Ramos (cell line): ENCODE measurements around the gene OR13J1.
"Not testable (repeated sequence)": the region's sequence is repeated elsewhere in the genome, so short reads cannot be mapped to it uniquely, and the experiment has no call there.

ENCODE experiments used
- in situ Hi-C: fragments of 300-500 bp; cut with MboI; formaldehyde crosslinking; loops from one replicate; pipeline ENCODE4 v1.14.3; 2022; ENCODE audit warnings: low sequenced_read_pairs; ENCODE audit not compliant: unreplicated experiment

The OR13J1 gene, protein sequence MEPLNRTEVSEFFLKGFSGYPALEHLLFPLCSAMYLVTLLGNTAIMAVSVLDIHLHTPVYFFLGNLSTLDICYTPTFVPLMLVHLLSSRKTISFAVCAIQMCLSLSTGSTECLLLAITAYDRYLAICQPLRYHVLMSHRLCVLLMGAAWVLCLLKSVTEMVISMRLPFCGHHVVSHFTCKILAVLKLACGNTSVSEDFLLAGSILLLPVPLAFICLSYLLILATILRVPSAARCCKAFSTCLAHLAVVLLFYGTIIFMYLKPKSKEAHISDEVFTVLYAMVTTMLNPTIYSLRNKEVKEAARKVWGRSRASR

DNA sequence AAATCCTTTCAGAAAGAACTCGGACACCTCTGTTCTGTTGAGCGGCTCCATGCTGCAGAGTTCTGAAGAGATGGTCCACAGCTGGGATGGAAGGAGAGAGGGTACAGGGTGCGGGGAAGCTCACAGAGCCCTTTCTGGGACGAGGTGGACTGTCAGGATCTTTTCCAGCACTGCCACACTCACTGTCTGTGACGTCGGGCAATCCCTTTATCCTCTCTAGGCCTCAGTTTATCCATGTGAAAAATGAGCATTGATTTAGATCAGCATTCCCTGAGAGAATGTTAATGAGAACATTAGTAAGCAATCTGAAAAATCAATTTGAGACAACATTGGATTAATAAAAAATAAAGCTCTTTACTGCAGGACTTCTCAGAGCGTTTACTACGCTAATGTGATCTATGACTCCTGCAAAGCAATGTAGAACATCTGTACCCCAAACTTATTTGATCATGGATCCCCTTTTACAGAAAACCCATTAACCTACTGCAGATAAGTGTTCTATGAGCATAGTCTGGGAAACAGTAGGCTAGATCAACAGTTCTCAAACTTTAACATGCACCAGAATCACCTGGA, at the start of gene OR13J1:
TSS of gene OR13J1 (minus strand) at position 51 of the 573 bp plus-strand sequence. CDS start at position 51, 0 bp downstream.
- in situ Hi-C loops: no loop called here

DNA sequence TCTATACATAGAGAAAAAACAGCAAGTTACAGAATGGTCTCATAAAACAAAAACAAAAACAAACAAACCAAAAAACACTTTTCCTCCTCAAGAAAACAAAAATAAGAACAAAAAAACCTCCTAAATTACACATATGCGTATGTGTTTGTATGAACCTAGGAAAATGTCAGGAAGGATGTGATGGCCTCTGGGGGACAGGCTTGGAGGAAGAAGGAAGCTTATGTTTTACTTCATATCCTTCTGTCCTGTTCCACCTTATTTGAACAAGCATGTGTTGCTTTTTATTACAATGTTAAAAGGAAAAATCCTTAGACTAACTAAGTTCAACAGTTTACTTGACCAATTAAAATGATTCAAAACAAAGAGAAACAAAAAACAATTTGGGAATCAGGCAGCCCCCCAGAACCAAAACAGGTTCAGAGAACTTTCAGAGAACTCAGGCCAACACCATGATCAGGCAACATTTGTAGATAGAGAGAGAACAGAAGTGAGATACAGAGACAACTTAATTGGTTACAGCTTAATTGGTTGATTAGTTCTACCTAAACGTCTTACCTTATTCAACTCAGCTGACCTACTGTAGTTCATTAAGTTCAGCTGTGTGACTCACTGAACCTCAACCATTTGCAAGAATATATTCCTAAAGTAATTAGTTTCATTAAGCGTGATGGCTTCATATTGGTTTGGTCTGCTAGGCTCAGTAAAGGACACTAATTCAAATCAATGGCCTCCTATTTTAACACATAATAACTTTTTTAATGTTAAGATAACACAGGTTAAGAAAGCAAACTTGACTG, 49.2 kb upstream of the OR13J1 start:
- in situ Hi-C loops: no loop called here

DNA sequence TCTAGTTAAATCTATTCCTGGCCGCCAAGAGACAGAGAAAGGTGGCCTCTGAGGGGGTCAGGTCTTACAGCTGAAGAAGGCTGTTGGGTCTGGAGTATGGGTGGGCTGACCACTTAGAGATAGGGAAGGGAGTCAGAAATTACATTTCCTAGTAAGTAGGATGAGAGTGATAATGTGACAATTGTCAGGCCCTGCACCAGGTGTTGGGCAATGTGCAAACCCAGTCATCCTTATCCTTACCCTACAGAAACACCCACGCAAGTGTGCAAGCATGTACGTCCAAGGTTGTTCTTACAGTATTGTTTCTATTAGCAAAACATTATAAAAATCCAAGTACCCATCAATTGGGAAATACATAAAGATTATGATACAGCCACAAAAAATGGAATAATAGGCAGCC, 48.6 kb upstream of the OR13J1 start:
- in situ Hi-C loops: no loop called here

DNA sequence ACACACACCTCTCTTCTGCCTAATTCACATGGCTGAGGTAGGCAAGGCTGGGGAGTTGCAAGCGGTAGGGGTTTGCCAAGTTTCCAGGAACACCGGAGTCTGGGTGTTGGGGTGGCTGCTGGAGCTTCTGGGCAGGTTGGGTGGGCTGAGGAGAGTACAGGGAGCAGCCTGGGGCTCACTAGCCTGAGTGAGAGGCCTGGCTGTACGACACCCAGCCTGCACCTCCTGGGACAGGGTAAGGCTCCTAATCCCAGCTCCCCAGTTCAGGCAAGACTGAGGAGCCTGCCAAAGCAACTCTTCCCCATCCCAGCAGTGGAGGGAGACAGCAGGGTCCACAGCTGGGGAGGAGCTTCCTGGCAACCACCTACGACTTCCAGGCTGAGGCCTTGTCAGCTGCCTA, 47.1 kb upstream of the OR13J1 start:
- in situ Hi-C loops: no loop called here

DNA sequence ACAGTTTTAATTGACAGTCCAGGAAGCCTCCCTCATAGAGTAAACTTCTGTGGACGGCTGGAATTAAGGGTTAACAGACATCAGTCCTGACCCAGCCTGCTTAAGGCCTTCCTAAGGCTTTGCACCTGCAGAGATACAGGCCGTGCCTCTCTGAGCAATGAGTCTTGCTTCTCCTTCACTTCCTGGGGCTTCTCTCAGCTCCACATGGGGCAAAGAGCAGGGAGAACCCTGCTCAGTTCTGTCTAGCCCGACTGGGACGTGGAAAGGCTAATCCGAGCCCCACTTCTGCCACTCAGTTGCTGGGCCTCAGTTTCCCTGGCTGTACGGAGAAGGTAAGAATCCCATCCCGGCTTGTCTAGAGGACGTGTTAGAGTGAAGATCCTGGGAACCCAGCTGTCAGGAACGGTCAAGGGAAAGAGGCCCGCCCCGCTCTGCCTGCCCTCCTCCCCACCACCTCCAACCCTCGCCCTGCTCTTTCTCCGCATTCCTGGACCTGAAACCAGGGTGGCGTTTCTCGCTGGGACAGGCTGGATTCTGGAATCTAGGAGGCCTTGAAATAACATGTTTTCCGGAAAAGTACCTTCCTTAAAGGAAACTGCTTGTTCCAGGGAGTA, 45.6 kb upstream of the OR13J1 start:
- in situ Hi-C loops: no loop called here

DNA sequence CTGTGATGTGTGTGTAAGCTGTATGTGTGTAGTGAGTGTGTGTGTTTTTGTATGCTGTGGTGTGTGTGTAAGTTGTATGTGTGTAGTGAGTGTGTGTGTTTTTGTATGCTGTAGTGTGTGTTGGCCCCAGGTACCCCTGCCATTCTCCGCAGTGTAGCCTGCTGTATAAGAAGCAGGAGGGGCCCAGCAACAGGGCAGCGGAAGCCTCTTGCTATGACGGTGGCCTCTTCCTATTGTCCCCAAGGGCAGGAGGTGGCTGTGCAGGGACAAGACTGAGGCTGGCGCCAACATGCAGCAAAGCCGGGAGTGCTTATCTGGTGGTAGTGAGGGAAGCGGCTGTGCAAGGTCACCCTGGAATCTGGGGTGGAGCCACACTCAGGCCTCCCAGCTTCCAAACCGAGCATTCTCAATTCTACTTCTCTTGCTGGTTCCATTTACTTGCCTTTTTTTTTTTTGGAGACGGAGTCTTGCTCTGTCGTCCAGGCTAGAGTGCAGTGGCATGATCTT, 44.2 kb upstream of the OR13J1 start:
- in situ Hi-C loops: no loop called here

DNA sequence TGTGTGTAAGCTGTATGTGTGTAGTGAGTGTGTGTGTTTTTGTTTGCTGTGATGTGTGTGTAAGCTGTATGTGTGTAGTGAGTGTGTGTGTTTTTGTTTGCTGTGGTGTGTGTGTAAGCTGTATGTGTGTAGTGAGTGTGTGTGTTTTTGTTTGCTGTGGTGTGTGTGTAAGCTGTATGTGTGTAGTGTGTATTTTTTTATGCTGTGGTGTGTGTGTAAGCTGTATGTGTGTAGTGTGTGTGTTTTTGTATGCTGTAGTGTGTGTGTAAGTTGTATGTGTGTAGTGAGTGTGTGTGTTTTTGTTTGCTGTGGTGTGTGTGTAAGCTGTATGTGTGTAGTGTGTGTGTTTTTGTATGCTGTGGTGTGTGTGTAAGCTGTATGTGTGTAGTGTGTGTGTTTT, 43.2 kb upstream of the OR13J1 start:
- in situ Hi-C loops: not testable (repeated sequence)

DNA sequence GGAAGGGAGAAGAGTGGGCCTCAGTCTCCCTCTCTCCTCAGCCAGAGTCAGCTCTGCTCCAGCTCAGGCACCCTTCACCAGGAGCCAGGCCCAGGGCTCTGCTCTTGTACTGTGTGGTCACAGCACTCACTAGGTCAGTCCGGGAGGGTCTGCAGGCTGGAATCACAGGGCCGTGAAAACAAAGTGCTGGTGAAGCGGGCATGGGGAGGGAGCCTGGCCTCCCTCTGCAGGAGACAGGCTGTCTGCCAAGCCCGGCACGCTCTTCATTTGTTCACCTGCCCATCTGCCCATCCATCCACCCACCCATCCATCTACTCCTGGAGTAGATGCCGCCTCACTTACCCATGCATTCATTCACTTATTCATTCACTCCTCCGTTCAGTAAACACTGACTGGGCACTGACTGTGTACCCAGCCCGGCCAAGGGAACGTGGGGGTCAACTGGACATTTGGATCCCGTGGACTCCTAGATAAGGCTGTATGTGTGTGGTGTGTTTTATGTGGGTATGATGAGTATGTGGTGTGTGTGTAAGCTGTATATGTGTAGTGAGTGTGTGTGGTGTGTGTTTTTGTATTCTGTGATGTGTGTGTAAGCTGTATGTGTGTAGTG, 42.7 kb upstream of the OR13J1 start:
- in situ Hi-C loops: no loop called here

DNA sequence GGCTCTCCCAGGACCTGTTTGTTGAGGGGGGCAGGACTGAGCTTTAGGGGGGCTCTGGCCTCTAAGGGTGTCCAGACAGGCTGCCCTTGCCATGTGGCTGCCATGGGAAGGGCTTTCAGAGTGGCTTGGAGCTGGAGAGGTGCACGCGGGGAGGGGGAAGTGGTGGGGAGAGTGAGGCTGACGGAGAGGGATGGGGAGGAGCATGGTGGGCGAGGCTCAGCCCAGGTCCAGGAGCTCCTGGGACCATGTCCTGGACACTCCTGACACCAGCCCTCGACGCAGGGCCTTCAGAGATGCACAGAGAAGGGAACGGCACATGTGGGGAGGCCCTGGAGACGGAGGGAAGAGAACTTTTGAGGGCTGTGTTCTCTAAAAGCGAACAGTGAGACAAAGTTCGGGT, 41.5 kb upstream of the OR13J1 start:
- in situ Hi-C loops: no loop called here

DNA sequence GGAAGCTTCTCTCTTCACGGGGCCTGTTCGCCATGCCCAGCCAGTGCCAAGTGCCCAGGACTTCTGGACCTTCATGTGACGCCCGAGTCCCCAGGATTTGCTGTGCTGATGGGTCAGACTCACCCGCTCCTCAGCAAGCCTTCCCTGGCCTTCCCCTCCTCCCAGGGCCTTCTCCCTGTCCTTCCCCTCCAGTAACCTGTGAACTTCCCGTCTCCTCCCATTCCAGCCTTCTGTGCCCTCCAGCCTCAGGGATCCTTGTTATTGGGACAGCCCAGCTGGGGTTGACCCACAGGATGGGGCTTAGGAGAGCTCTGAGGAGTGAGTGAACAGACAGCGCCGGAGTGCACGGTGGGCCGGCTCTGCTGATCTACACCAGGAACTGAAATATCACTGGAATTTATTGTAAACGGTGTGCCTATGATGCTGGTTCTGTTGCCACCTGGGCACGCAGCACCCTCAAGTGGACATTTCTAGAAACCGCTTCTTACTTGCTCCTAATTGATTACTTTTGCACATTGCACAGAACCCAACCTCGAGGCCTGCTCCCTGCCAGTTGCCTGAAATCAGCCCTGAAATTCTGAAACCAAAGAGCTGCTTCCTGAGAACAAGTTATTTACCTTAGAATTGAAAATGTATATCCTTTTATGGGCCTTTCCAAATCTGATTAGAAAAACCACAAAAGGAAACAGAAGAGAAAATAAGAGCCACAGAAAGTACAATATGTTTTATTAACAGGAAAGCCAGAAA, 40.6 kb upstream of the OR13J1 start:
- in situ Hi-C loops: no loop called here

DNA sequence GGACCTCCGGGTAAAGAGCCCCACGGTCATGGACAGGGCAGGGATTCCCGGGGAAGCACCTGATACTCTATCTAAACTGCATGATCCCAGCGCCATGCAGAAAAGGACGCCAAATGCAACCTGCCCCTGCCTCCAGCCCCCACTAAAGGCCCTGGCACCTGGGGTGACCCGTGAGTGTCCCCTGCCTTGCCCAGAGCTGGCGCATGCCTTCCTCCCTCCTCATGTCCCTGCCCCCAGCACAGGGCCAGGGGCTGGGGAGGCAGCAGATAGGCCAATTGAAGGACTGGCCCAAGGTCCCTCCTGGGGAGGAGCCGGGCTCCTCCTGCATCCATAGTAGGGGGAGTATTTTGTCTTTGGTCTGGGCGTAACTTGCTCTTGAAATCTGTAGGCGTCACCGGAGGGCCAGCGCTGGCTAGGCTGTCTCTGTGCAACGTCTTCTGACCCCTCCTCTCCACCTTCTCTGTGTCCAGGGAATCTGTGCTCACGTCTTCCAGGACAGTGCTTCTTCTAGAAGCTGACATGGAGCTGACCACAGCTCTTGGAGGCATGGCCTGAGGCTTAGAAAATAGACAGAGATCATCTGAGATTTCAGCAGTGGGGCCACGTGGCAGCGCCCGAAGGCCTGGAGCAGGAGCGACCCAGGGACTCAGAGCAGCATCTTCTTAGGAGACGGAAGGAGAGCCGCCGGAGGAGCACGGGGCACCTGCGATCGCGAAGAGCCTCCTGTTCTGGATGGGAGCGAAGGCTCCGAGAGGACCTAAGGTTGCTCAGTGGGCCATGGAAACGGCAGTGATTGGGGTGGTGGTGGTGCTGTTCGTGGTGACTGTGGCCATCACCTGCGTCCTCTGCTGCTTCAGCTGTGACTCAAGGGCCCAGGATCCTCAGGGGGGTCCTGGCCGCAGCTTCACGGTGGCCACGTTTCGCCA, 39.7 kb upstream of the OR13J1 start:
- in situ Hi-C loops: no loop called here

DNA sequence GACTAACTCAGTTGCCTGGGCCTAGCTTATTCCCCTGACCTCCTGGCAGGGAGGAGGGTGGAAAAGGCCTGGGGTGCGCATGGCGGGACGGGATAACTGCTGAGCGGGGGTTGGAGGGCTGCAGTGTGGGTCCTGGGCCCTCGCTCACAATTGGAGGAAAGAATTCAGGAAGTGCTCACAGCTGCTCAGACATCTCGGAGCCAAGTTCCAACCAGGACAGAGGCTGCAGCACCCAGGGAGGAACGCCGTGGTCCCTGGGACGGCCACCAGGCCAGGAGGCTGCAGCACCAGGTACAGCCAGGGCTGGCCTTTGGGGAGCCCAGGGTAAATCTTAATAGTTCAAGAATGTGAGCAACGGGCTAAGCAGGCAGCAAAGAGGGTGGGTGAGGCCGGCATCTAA, 39.1 kb upstream of the OR13J1 start, which contains the start of gene SPAAR:
TSS of gene SPAAR (plus strand) at position 217 of the 400 bp plus-strand sequence. CDS start 974 bp downstream, outside the sequence.
- in situ Hi-C loops: no loop called here

DNA sequence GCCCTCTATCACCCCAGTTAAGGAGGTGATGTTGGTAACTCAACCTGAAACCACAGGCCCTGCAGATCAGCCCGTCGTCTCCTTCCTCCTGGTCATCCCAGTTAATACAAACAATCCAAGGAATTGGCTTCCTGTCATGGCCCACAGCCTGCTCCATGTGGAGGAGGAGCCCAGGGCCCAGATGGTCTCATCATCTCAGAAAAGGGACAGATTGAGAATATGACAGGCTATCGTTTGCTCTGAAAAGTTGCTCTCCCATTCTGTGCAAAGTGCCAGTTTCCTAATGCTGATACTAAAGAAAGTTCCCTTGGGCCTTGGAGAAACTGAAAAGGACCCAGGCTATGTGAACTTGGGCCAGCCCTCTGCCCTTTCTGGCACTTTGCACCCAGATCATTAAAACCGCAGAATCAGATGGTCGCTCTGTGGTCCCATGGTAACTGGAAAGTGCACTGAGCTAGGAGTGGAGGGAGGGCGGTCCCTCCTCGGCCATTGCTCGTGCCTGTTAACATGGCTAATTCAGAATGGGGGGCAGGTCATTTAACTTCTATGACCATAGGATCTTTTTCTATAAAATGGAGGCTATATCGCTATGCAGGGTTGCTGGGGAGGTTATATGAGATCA, 38.4 kb upstream of the OR13J1 start:
- in situ Hi-C loops: no loop called here

DNA sequence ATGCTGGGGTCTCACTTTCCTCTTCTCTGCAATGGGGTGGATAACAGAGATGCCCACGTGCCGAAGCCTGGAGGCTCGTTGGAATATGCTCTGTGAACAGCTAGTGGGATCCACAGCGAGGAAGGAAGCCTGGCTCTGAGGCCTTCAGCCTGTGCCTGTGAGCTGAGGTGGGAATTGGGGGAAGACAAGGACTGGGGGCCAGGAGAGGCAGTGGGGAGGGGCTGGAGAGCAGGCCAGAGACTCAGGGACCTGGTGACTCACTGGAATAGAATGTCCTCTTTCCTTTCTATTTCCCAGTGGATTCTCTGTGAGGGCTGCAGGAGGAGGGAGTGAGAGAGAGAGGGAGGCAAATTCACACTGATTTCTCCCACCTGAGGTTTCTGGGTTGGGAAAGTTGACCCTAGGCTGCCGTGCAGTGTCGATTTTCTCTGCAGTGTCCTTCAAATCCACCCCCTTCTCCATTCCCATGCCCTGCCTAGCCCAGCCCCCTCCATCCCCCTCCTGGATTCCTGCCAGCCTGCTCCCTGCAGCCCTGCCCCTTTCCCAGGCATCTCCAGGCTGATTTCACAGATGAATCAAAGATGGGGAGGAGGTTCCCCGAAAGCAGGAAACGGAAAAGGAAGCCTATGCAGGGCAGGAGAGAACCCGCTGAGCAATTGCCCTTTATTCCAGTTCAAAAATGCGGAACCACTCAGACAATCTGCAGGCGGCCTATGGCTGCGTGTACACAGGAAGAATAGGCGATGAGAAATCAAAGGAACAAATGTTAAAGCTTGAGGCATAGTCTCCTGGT, 37.7 kb upstream of the OR13J1 start:
- in situ Hi-C loops: no loop called here

DNA sequence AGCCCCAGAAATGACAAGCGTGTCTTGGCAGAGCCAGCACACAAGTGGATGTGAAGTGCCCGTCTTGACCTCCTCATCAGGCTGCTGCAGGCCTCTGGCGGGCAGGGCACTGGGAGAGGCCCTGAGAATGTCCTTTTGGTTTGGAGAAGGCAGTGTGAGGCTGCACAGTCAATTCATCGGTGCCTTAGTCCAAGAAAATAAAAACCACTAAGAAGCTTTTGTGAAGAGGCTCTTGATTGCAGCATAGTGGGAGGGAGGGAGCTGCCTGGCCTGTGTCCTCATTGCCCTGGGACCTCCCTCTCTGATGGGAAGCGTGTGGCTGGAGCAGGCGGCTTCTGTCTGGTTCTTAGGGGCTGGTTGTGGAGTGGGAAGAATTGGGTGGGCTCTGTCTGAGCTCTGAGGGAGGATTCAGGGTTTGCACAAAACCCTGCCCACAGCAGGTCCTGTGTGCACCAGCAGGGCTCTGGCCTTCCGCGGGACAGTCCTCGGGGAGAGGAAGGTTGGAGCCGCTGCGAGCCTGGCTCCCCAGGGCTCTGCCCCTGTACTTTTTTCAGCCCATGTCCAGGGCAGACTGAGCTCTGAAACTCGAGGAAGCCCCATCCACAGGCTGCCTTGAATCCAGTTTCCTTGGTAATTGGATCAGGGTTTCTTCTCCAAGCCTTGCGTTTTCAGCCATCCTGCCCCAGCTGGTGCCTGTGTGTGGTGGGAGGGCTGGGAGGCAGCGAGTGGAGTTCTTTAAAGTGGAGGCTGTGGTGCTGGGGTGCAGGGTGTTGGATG, 36.9 kb upstream of the OR13J1 start:
- in situ Hi-C loops: no loop called here

DNA sequence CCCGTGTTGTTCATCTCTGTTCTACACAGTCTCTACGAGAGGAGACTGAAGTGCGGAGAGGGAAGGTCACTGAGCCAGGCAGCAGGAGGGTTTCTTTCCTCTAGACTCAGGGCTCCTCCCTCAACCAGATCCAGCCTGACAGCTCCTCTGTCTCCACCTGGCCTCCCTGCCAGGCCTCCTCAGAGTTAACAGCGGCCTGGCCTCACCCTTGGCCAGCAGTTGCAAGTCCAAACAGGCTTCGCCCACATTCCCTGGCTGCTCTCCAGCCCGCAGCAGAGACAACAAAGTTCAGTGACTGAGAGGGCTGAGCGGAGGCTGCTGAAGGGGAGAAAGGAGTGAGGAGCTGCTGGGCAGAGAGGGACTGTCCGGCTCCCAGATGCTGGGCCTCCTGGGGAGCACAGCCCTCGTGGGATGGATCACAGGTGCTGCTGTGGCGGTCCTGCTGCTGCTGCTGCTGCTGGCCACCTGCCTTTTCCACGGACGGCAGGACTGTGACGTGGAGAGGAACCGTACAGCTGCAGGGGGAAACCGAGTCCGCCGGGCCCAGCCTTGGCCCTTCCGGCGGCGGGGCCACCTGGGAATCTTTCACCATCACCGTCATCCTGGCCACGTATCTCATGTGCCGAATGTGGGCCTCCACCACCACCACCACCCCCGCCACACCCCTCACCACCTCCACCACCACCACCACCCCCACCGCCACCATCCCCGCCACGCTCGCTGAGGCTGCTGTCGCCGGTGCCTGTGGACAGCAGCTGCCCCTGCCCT, 35.9 kb upstream of the OR13J1 start, which contains the start of gene HRCT1:
TSS of gene HRCT1 (plus strand) at position 291 of the 768 bp plus-strand sequence. CDS start at position 377, 86 bp downstream.
- in situ Hi-C loops: no loop called here
